OCI-LY3 (cell line): ENCODE results near the gene BTG1.
A peak's percentile ranks its signal among the peaks of the same experiment; 100 is the strongest.

Source experiments
- H2AFZ ChIP-seq: fragments of 200-600, 300-600 bp; shearing (Covaris generic); 2 replicates; pipeline ENCODE4 v1.6.0; 2014; ENCODE audit warnings: antibody characterized with exemption, low read depth, low read length
- H3K27ac ChIP-seq: fragments of 200-600, 300-600 bp; sonication (generic); 2 replicates; pipeline ENCODE4 v1.5.1; 2014; ENCODE audit warnings: mild to moderate bottlenecking, low read length, moderate library complexity, mixed read lengths
- H3K27me3 ChIP-seq: fragments of 200-600, 300-600 bp; sonication (generic); 2 replicates; pipeline ENCODE4 v1.6.1; 2014; ENCODE audit warnings: low read depth, low read length, mixed read lengths
- H3K36me3 ChIP-seq: fragments of 200-600, 300-600 bp; sonication (generic); replicated peaks from 2 replicates; pipeline ENCODE3; 2014; ENCODE audit warnings: low read depth, low read length, mixed read lengths
- H3K4me1 ChIP-seq: fragments of 300-600, 200-600 bp; sonication (generic); 2 replicates; pipeline ENCODE4 v1.6.1; 2014; ENCODE audit warnings: low read length, mixed read lengths
- H3K4me2 ChIP-seq: fragments of 200-600, 300-600 bp; sonication (generic); 2 replicates; pipeline ENCODE4 v1.6.1; 2014; ENCODE audit warnings: low read length, mixed read lengths
- H3K4me3 ChIP-seq: fragments of 300-600, 200-600 bp; sonication (generic); 2 replicates; pipeline ENCODE4 v1.5.1; 2014; ENCODE audit warnings: antibody characterized with exemption, mild to moderate bottlenecking, low read length, moderate library complexity
- H3K79me2 ChIP-seq: fragments of 300-600, 200-600 bp; shearing (Covaris generic); 2 replicates; pipeline ENCODE4 v1.6.1; 2014; ENCODE audit warnings: mild to moderate bottlenecking, low read length, mixed read lengths
- H3K9ac ChIP-seq: fragments of 300-600, 200-600 bp; shearing (Covaris generic); 2 replicates; pipeline ENCODE4 v1.6.0; 2014; ENCODE audit warnings: mild to moderate bottlenecking, low read length, moderate library complexity
- H3K9me3 ChIP-seq: fragments of 200-600, 300-600 bp; shearing (Covaris generic); 2 replicates; pipeline ENCODE4 v1.6.1; 2014; ENCODE audit warnings: low read length, mixed read lengths; ENCODE audit not compliant: insufficient read depth
- H4K20me1 ChIP-seq: fragments of 200-600, 300-600 bp; sonication (generic); 2 replicates; pipeline ENCODE4 v1.6.1; 2016; ENCODE audit warnings: low read length, mixed read lengths; ENCODE audit not compliant: insufficient read depth
- EZH2phosphoT487 ChIP-seq: fragments of 200-600 bp; shearing (Covaris generic); IDR thresholded peaks from 2 replicates; pipeline ENCODE4 v1.6.1; 2018; ENCODE audit warnings: antibody characterized with exemption, mixed run types, low read depth
- TF ChIP-seq, protein P1 (sequence below): fragments of 200-600, 300-600 bp; sonication (generic); IDR thresholded peaks from 2 replicates; pipeline ENCODE4 v1.5.1; 2014; ENCODE audit warnings: antibody characterized with exemption, low read length, low read depth

Gene BTG1

DNA sequence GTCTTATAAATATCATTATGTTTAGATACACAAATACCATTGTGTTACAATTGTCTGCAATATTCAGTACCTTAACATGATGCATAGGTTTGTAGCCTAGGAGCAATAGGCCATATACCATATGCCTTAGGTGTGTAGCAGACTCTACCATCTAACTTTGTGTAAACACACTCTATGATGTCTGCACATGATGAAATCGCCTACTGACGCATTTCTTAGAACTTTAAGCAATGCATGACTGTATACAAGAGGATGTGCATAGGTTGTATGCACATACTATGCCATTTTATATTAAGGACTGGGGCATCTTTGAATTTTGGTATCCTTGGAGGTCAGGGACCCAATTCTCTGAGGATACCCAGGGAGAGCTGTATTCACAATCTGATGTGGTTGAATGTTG, 10.1 kb upstream of the BTG1 start:
- Histone ChIP-seq H2AFZ (no peak overlapping the region), H3K4me1 (peaks cover 48% of the 10 kb centered on the region), H3K9me3 (no peaks in the 10 kb centered on the region), H4K20me1 (no peaks in the 10 kb centered on the region), H3K4me2 (0 out of 2 replicates have a peak overlapping the region, but pooled peaks have one; percentile 86), H3K9ac (no peak overlapping the region), H3K4me3 (no peak overlapping the region), H3K36me3 (no peaks in the 10 kb centered on the region), H3K79me2 (no peaks in the 10 kb centered on the region), H3K27ac (no peak overlapping the region), H3K27me3 (no peaks in the 10 kb centered on the region)
- TF ChIP-seq, protein P1, sequence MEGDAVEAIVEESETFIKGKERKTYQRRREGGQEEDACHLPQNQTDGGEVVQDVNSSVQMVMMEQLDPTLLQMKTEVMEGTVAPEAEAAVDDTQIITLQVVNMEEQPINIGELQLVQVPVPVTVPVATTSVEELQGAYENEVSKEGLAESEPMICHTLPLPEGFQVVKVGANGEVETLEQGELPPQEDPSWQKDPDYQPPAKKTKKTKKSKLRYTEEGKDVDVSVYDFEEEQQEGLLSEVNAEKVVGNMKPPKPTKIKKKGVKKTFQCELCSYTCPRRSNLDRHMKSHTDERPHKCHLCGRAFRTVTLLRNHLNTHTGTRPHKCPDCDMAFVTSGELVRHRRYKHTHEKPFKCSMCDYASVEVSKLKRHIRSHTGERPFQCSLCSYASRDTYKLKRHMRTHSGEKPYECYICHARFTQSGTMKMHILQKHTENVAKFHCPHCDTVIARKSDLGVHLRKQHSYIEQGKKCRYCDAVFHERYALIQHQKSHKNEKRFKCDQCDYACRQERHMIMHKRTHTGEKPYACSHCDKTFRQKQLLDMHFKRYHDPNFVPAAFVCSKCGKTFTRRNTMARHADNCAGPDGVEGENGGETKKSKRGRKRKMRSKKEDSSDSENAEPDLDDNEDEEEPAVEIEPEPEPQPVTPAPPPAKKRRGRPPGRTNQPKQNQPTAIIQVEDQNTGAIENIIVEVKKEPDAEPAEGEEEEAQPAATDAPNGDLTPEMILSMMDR = no peak
- TF ChIP-seq EZH2phosphoT487 = no peak

DNA sequence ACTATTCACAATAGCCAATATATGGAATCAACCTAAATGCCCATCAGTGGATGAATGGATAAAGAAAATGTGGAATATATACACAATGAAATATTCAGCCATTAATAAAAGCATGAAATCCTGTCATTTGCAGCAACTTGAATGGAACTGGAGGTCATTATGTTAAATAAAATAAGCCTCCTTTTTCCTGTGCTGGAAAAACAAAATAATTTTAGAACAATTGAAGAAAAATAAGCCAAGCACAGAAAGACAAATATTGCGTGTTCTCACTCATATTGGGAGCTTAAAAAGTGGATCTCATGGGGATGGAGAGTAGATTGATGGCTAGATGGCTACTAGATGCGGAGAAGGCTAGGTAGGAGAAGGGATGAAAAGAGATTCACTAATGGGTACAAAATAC, 6.3 kb upstream of the BTG1 start:
- no peak overlapping the region for H3K4me3 ChIP-seq
- H3K36me3 ChIP-seq = peaks cover 8% of the 10 kb centered on the region
- no peak overlapping the region for H3K4me2 ChIP-seq
- H3K9ac ChIP-seq = no peak overlapping the region
- no peaks in the 10 kb centered on the region for H3K9me3 ChIP-seq
- no peak overlapping the region for H3K27ac ChIP-seq
- H3K27me3 ChIP-seq = no peaks in the 10 kb centered on the region
- TF ChIP-seq, protein P1 = no peak
- no peak for TF ChIP-seq EZH2phosphoT487
- H3K4me1 ChIP-seq = peaks cover 25% of the 10 kb centered on the region
- H2AFZ ChIP-seq = no peak overlapping the region
- H3K79me2 ChIP-seq = peaks cover 9% of the 10 kb centered on the region
- no peaks in the 10 kb centered on the region for H4K20me1 ChIP-seq

DNA sequence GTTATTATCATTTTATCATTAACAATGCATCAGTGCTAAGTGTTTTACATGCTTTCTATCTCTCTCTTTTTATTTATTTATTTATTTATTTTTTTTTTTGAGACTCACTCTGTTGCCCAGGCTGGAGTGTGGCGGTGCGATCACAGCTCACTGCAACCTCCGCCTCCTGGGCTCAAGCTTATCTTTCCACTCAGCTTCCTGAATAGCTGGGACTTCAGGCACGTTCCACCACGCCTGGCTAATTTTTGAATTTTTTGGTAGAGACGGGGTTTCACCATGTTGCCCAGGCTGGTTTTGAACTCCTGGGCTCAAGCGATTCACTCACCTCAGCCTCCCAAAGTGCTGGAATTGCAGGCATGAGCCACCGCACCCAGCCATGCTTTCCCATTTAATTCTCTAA, 3.9 kb upstream of the BTG1 start:
- H3K4me1 ChIP-seq = peaks cover 13% of the 10 kb centered on the region
- H4K20me1 ChIP-seq = peaks cover 8% of the 10 kb centered on the region
- H3K79me2 ChIP-seq = peaks cover 30% of the 10 kb centered on the region
- peaks cover 15% of the 10 kb centered on the region for H3K36me3 ChIP-seq
- H3K9ac ChIP-seq = no peak overlapping the region
- no peak overlapping the region for H2AFZ ChIP-seq
- no peak overlapping the region for H3K4me2 ChIP-seq
- no peak overlapping the region for H3K27ac ChIP-seq
- H3K4me3 ChIP-seq = no peak overlapping the region
- H3K9me3 ChIP-seq = no peaks in the 10 kb centered on the region
- no peaks in the 10 kb centered on the region for H3K27me3 ChIP-seq
- no peak for TF ChIP-seq EZH2phosphoT487
- TF ChIP-seq, protein P1 = no peak

DNA sequence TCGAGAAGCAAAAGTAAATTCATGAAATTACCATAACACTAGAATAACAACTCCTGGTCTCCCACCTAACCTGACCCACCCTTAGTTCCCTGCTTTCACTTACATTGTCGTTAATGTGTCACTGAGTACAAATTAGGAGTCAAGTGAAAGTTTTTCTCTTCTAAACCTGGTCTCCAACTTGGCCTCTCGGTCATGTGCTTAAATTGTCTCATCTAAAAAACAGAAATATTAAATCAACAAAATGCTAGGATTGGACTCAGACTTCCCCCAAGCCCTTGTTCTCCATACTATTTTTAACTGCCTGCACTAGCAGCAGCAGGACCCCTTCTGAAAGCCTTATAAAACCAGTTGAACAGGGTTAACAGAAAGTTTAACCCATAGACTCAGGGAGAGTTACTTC, 1.8 kb upstream of the BTG1 start:
- Histone ChIP-seq H3K27me3 (no peaks in the 10 kb centered on the region), H3K9ac (peak overlapping the region; percentile 94), H3K4me1 (peaks cover 13% of the 10 kb centered on the region), H2AFZ (no peak overlapping the region), H3K9me3 (no peaks in the 10 kb centered on the region), H3K4me2 (peak overlapping the region; percentile 74), H4K20me1 (peaks cover 28% of the 10 kb centered on the region), H3K79me2 (peaks cover 51% of the 10 kb centered on the region), H3K4me3 (peak overlapping the region; percentile 95), H3K27ac (peak overlapping the region; percentile 80), H3K36me3 (peaks cover 36% of the 10 kb centered on the region)
- no peak for TF ChIP-seq EZH2phosphoT487
- TF ChIP-seq, protein P1 = no peak
